Natural killer cell (primary cell): ENCODE measurements around the gene C10orf120. TPM values are rescaled to one million over a fixed set of nuclear protein-coding genes. Genes with fewer than 3 reads are reported as not detected.

Experiments used
- ATAC-seq, 3 donors: fragments of 150-1000 bp in 2 of 3; fragments of 200-7000 bp in 1 of 3; cut with Tn5 transposase; 1 replicate in 1 of 3; 2 replicates in 2 of 3; pipeline ENCODE4 v1.10.0; 2021; ENCODE audit warnings: mild to moderate bottlenecking in 2 of 3, moderate library complexity in 2 of 3
- DNase-seq, 2 donors: peaks; one replicate each; pipeline versions ENCODE4 v3.0.0 to v3.0.0-alpha.2; 2013 to 2021; ENCODE audit warnings: mixed read lengths in 1 of 2
- H3K27ac ChIP-seq: one replicate; pipeline ENCODE4 v1.5.1; 2013; ENCODE audit warnings: mild to moderate bottlenecking, low read length
- H3K27me3 ChIP-seq: one replicate; pipeline ENCODE4 v1.6.1; 2013; ENCODE audit warnings: low read length; ENCODE audit not compliant: control insufficient read depth, insufficient read depth
- H3K36me3 ChIP-seq: one replicate; pipeline ENCODE4 v1.6.1; 2013; ENCODE audit warnings: low read length; ENCODE audit not compliant: control insufficient read depth, insufficient read depth
- H3K4me1 ChIP-seq: one replicate; pipeline ENCODE4 v1.6.1; 2013; ENCODE audit warnings: low read length; ENCODE audit not compliant: control insufficient read depth, insufficient read depth
- H3K4me3 ChIP-seq: one replicate; pipeline ENCODE4 v1.5.1; 2013; ENCODE audit warnings: low read length
- H3K9me3 ChIP-seq: one replicate; pipeline ENCODE4 v1.6.1; 2013; ENCODE audit warnings: low read length; ENCODE audit not compliant: control insufficient read depth, insufficient read depth
- H3K27ac Mint-ChIP-seq, 2 donors: one replicate each; pipeline ENCODE4 v1.8.0; 2022; ENCODE audit warnings: mild to moderate bottlenecking in 2 of 2, mixed read lengths in 2 of 2, moderate library complexity in 1 of 2
- H3K27me3 Mint-ChIP-seq, 2 donors: one replicate each; pipeline ENCODE4 v1.8.0; 2022; ENCODE audit warnings: low read depth in 2 of 2, mixed read lengths in 2 of 2
- H3K36me3 Mint-ChIP-seq: one replicate; pipeline ENCODE4 v1.8.0; 2022; ENCODE audit warnings: mixed read lengths
- H3K4me1 Mint-ChIP-seq, 2 donors: one replicate each; pipeline ENCODE4 v1.8.0; 2022; ENCODE audit warnings: mixed read lengths in 2 of 2
- H3K4me3 Mint-ChIP-seq: one replicate; pipeline ENCODE4 v1.8.0; 2022; ENCODE audit warnings: mild to moderate bottlenecking, moderate library complexity, mixed read lengths
- H3K9me3 Mint-ChIP-seq, 2 donors: one replicate each; pipeline ENCODE4 v1.8.0; 2022; ENCODE audit warnings: mixed read lengths in 2 of 2
- CTCF ChIP-seq: fragments of 200-600 bp; IDR thresholded peaks from one replicate; pipeline ENCODE4 v1.8.0; 2022; ENCODE audit warnings: antibody characterized with exemption
- WGBS: methylation state at CpG from one replicate; pipeline ENCODE4 v1.1.7; 2013; ENCODE audit warnings: missing lambda C conversion rate; ENCODE audit not compliant: insufficient coverage; 5-methylcytosine and 5-hydroxymethylcytosine counted together
- intact Hi-C: fragments of 100-400 bp; cut with micrococcal nuclease; formaldehyde crosslinking; loops from one replicate; pipeline ENCODE4 v1.14.2; 2022
- total RNA-seq, 4 donors: library from RNA; stranded (reverse); fragments of 120-200 nt in 1 of 4; gene quantifications; one replicate each; pipeline versions ENCODE4 v1.2.3 to v1.2.4, GENCODE V29; 2013 to 2022

C10orf120 gene
- total RNA-seq, 3 donors from 2014 or later (not counting 1 experiment from before 2014, with no cell fraction given), result not detected

GRCh38 chr10:122669045-122669444, 30.6 kb downstream of the C10orf120 start:
- H3K27me3 Mint-ChIP-seq, result peaks cover 2 to 26% of the 10 kb centered on the region in 2 donors
- H3K4me1 Mint-ChIP-seq, result no peaks in the 10 kb centered on the region
- no peaks in the 10 kb centered on the region for H3K36me3 Mint-ChIP-seq
- Histone ChIP-seq H3K27me3 (no peaks in the 10 kb centered on the region), H3K36me3 (no peaks in the 10 kb centered on the region), H3K27ac (no peak overlapping the region), H3K4me3 (no peak overlapping the region), H3K9me3 (no peaks in the 10 kb centered on the region), H3K4me1 (no peaks in the 10 kb centered on the region)
- H3K9me3 Mint-ChIP-seq, result no peaks in the 10 kb centered on the region
- H3K4me3 Mint-ChIP-seq, result no peak overlapping the region
- no peak for DNase-seq
- H3K27ac Mint-ChIP-seq, result no peak overlapping the region
- intact Hi-C loops, result no loop called here
- TF ChIP-seq CTCF, result no peak
- no peak for ATAC-seq
- no CpG with 5 or more reads among the region's 2 CpGs for WGBS

GRCh38 chr10:122665946-122666345, 33.7 kb downstream of the C10orf120 start:
- no peaks in the 10 kb centered on the region for H3K9me3 Mint-ChIP-seq
- no peak overlapping the region for H3K27ac Mint-ChIP-seq
- intact Hi-C loops, result no loop called here
- 71% methylated on average over 4 of the region's 4 CpGs for WGBS
- no peaks in the 10 kb centered on the region for H3K36me3 Mint-ChIP-seq
- no peak for TF ChIP-seq CTCF
- Histone ChIP-seq H3K36me3 (no peaks in the 10 kb centered on the region), H3K27ac (no peak overlapping the region), H3K4me1 (no peaks in the 10 kb centered on the region), H3K9me3 (no peaks in the 10 kb centered on the region), H3K4me3 (no peak overlapping the region), H3K27me3 (no peaks in the 10 kb centered on the region)
- DNase-seq (no peak), ATAC-seq (no peak)
- H3K27me3 Mint-ChIP-seq, result peaks cover 5 to 23% of the 10 kb centered on the region in 2 donors
- H3K4me1 Mint-ChIP-seq, result no peaks in the 10 kb centered on the region
- H3K4me3 Mint-ChIP-seq, result no peak overlapping the region

GRCh38 chr10:122665329-122665860, 34.3 kb downstream of the C10orf120 start:
- Histone ChIP-seq H3K27me3 (no peaks in the 10 kb centered on the region), H3K27ac (no peak overlapping the region), H3K4me1 (no peaks in the 10 kb centered on the region), H3K36me3 (no peaks in the 10 kb centered on the region), H3K4me3 (no peak overlapping the region), H3K9me3 (no peaks in the 10 kb centered on the region)
- DNase-seq (no peak), ATAC-seq (no peak)
- no peaks in the 10 kb centered on the region for H3K36me3 Mint-ChIP-seq
- no peak overlapping the region for H3K27ac Mint-ChIP-seq
- no peak overlapping the region for H3K4me3 Mint-ChIP-seq
- TF ChIP-seq CTCF, result no peak
- 68% methylated on average over 7 of the region's 7 CpGs for WGBS
- H3K4me1 Mint-ChIP-seq, result no peaks in the 10 kb centered on the region
- peaks cover 3 to 18% of the 10 kb centered on the region in 2 donors for H3K27me3 Mint-ChIP-seq
- intact Hi-C loops, result no loop called here
- H3K9me3 Mint-ChIP-seq, result no peaks in the 10 kb centered on the region

- TF ChIP-seq CTCF, result no peak
- intact Hi-C loops, result no loop called here
- no peaks in the 10 kb centered on the region for H3K36me3 Mint-ChIP-seq
- ATAC-seq (no peak), DNase-seq (no peak)
- 81% methylated on average over 8 of the region's 8 CpGs for WGBS
- H3K4me3 Mint-ChIP-seq, result no peak overlapping the region
- Histone ChIP-seq H3K4me3 (no peak overlapping the region), H3K27me3 (no peaks in the 10 kb centered on the region), H3K27ac (no peak overlapping the region), H3K9me3 (no peaks in the 10 kb centered on the region), H3K36me3 (no peaks in the 10 kb centered on the region), H3K4me1 (no peaks in the 10 kb centered on the region)
- H3K9me3 Mint-ChIP-seq, result no peaks in the 10 kb centered on the region
- H3K27me3 Mint-ChIP-seq, result peaks cover 3 to 16% of the 10 kb centered on the region in 2 donors
- H3K4me1 Mint-ChIP-seq, result no peaks in the 10 kb centered on the region
- H3K27ac Mint-ChIP-seq, result no peak overlapping the region
Observed at GRCh38 chr10:122664501-122664900, 35.1 kb downstream of the C10orf120 start.
